ENCODE data around the gene HOXA10.

The HOXA10 gene

GRCh38 chr7:27175626-27176523, 1.8 kb upstream of the HOXA10 start:
- Histone ChIP-seq H3K4me3 (replicated peaks; ENCODE audit: insufficient read depth, low read length) (no peak overlapping the region), H3K27ac (replicated peaks) (no peak overlapping the region), H3K27me3 (ENCODE audit: insufficient read depth, poor library complexity, severe bottlenecking) (peaks cover 50% of the 10 kb centered on the region)
- no peak for TF ChIP-seq POLR2AphosphoS5 (IDR thresholded peaks at IDR 0.05; ENCODE audit: low read depth)
- no peak for TF ChIP-seq GABPA (IDR thresholded peaks at IDR 0.05; ENCODE audit: low read depth)
- no peak for TF ChIP-seq REST (IDR thresholded peaks at IDR 0.05; ENCODE audit: insufficient replicate concordance, low read depth)
- TF ChIP-seq SPI1 (IDR thresholded peaks at IDR 0.05; ENCODE audit: borderline replicate concordance, low read depth): no peak
- TF ChIP-seq CTCF (IDR thresholded peaks at IDR 0.05; ENCODE audit: insufficient read depth, low read length): no peak
- DNase-seq (ENCODE audit: low read depth in 1 of 2, low spot score in 1 of 2): no peak

GRCh38 chr7:27174874-27175625, 930 bp upstream of the HOXA10 start:
- H3K27ac ChIP-seq (replicated peaks): no peak overlapping the region
- TF ChIP-seq REST (IDR thresholded peaks at IDR 0.05; ENCODE audit: insufficient replicate concordance, low read depth): no peak
- H3K27me3 ChIP-seq (ENCODE audit: insufficient read depth, poor library complexity, severe bottlenecking): peaks cover 55% of the 10 kb centered on the region
- H3K4me3 ChIP-seq (replicated peaks; ENCODE audit: insufficient read depth, low read length): no peak overlapping the region
- no peak for DNase-seq (ENCODE audit: low read depth in 1 of 2, low spot score in 1 of 2)

- peaks cover 61% of the 10 kb centered on the region for H3K27me3 ChIP-seq (ENCODE audit: insufficient read depth, poor library complexity, severe bottlenecking)
- peak in 1 of 2 experiments; percentile 60 for DNase-seq (ENCODE audit: low read depth in 1 of 2, low spot score in 1 of 2)
- H3K27ac ChIP-seq (replicated peaks): no peak overlapping the region
- H3K4me3 ChIP-seq (replicated peaks; ENCODE audit: insufficient read depth, low read length): peak overlapping the region; percentile 40
- TF ChIP-seq REST (IDR thresholded peaks at IDR 0.05; ENCODE audit: insufficient replicate concordance, low read depth): peak; percentile 12
- TF ChIP-seq POLR2AphosphoS5 (IDR thresholded peaks at IDR 0.05; ENCODE audit: low read depth): peak; percentile 38; the same call in 1 of the 2 replicates
- TF ChIP-seq GABPA (IDR thresholded peaks at IDR 0.05; ENCODE audit: low read depth): no peak
Observed at GRCh38 chr7:27173511-27173955, 587 bp downstream of the HOXA10 start.
